NCI-H526 treated with DMSO at 0.1 percent for 48 hours (cell line): Measurements from ENCODE around the gene PSMB3.

ENCODE experiments used
- DNase-seq: peaks from one replicate; lab custom pipeline; 2025; lab: John Stamatoyannopoulos, UW

Gene PSMB3

GRCh38 chr17:38797158-38797490 is 44.6 kb downstream of the PSMB3 start:
- no peak for DNase-seq

GRCh38 chr17:38797828-38798227 is 45.3 kb downstream of the PSMB3 start:
- no peak for DNase-seq

DNA sequence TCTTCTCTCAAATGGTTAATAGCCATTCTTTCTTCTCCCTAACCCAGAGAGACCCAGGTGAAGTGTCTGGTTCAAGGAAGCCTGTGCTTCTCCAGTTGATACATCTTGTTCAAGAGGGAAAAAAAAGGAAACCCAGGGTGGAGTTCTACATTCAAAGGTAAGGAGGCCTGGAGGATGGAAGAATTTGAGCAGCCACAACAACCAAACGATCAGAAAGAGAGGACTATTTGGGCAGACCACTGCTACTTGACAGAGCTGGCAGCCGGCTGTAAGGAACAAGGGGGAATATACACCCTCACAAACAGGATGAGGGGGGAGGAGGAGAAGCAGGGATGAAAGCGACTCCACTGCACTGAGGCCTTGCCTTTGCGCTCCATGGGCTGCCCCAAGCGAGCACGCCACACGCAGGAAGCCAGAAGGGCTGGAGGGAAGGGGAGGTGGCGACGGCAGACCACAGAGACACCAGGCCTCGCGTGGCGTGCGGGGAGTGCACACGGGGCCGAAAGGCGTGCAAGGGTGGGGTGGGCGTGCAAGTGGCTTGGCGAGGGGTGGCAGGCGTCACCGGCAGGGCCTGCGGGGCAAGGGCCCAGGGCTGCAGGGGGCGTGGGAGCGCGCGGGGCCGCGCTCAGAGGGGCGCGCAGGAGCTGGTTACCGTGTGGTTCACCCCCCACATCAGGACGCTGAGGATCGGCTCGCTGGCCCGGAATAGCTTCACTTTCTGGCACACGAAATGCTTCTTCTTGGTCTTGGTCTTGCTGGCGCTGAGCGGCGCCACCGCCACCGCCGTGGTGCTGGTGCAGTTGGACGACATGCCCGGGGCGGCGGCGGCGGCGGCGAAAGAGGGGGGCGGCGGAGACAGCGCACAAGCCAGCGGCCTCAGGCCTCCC is 46.3 kb downstream of the PSMB3 start:
- DNase-seq: peak; percentile 60

GRCh38 chr17:38799501-38800236 is 47.1 kb downstream of the PSMB3 start, which contains the start of gene PIP4K2B:
Gene PIP4K2B, minus strand, starts transcription at chr17:38799556. Its CDS starts 132 bp downstream, at chr17:38799424.
- peak; percentile 96 for DNase-seq

DNA sequence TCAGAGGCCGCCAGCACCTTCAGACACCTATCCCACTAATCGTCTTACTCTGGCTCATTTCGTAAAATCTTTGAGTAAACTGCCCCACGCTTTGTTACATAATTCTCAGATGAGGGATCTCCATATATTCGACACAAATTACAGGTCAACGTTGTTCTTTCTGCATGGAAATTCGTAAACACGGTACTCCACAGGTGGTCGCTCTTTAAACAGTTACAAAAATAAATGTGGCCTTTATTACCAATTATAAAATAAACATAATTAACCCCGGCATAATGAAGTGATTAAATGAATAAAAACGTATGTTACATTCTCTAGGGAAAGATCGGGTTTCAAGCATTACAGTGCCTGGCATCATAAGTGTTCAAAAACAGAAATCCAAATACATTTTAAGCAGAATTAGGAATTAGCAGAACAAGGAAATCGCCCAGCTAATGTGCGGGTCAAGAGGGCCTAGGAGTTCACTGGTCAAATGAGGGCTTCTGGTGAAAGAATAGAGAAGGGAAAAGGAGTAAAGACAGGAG is 47.8 kb downstream of the PSMB3 start:
- DNase-seq: no peak

DNA sequence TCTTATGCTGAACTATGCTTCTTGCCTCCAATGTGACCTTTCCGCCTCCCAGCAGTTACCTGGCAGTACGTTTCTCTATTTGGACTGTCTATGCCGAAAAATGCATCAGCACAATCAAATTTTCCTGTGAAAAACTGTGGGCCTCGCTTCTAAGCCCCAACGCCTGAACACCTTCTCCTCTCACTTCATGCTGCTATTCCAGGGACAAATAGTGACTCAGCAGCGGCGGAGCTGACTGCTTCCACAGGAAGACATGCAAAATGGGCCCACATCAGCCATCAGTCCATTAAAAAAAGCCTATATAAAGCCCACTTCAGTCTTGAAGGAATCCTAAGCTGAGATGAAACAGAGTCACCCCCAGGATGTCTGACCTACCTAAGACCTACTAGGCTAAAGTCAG is 57.3 kb downstream of the PSMB3 start:
- DNase-seq: no peak
